Activated CD8-positive, alpha-beta T cell treated with anti-CD3 and anti-CD28 coated beads for 36 hours (primary cell): ENCODE measurements around the gene GEMIN5. TPM values are rescaled to one million over a fixed set of nuclear protein-coding genes. Genes with fewer than 3 reads are reported as not detected.
"Not testable (repeated sequence)": the region's sequence is repeated elsewhere in the genome, so short reads cannot be mapped to it uniquely, and the experiment has no call there.

Source experiments
- ATAC-seq: fragments of 200-7000 bp; cut with Tn5 transposase; one replicate; pipeline ENCODE4 v1.10.0; 2021; ENCODE audit warnings: mild to moderate bottlenecking, moderate library complexity
- CTCF ChIA-PET: fragments of 350-600 bp; sonication (Branson Sonifier 250); formaldehyde crosslinking; loops from one replicate; lab custom pipeline; 2021; ENCODE audit warnings: antibody characterized with exemption; lab: Charles Lee
- POLR2A ChIA-PET: fragments of 350-600 bp; sonication (Branson Sonifier 250); formaldehyde crosslinking; loops from one replicate; lab custom pipeline; 2021; ENCODE audit warnings: antibody characterized with exemption; lab: Charles Lee
- DNase-seq: peaks from one replicate; pipeline ENCODE4 v3.0.0-alpha.2; 2020
- H3K27ac Mint-ChIP-seq: one replicate; pipeline ENCODE4 v1.8.0; 2021; ENCODE audit warnings: mild to moderate bottlenecking, mixed read lengths
- H3K27me3 Mint-ChIP-seq: one replicate; pipeline ENCODE4 v1.8.0; 2021; ENCODE audit warnings: mixed read lengths
- H3K36me3 Mint-ChIP-seq: one replicate; pipeline ENCODE4 v1.8.0; 2021; ENCODE audit warnings: low read depth, mixed read lengths
- H3K4me1 Mint-ChIP-seq: one replicate; pipeline ENCODE4 v1.8.0; 2021; ENCODE audit warnings: low read depth, mixed read lengths
- H3K4me3 Mint-ChIP-seq: one replicate; pipeline ENCODE4 v1.8.0; 2021; ENCODE audit warnings: mild to moderate bottlenecking, moderate library complexity, mixed read lengths
- H3K9me3 Mint-ChIP-seq: one replicate; pipeline ENCODE4 v1.8.0; 2021; ENCODE audit warnings: mixed read lengths
- CTCF ChIP-seq: fragments of 200-600 bp; IDR thresholded peaks from one replicate; pipeline ENCODE4 v1.8.0; 2022; ENCODE audit warnings: antibody characterized with exemption, mild to moderate bottlenecking
- intact Hi-C: fragments of 100-400 bp; cut with micrococcal nuclease; formaldehyde crosslinking; loops from one replicate; pipeline ENCODE4 v1.10.0; 2022
- total RNA-seq, 2 experiments: library from RNA; stranded (reverse); gene quantifications; one replicate each; pipeline ENCODE4 v1.2.3, GENCODE V29; 2021

The GEMIN5 gene
- total RNA-seq, 2 experiments from 2014 or later = 32.1 to 33.0 TPM

- no peak overlapping the region for H3K27ac Mint-ChIP-seq
- H3K27me3 Mint-ChIP-seq = no peaks in the 10 kb centered on the region
- H3K4me1 Mint-ChIP-seq = peaks cover 42% of the 10 kb centered on the region
- CTCF ChIA-PET = interaction anchor here (1.1 to 2.4 kb wide), 3 partner anchors 8 to 84 kb away, joined by 3 to 8 read pairs (median 4); no protein-coding TSS in a partner anchor
- DNase-seq (no peak), ATAC-seq (no peak)
- POLR2A ChIA-PET = no interaction called here
- no peak overlapping the region for H3K4me3 Mint-ChIP-seq
- intact Hi-C loops = no loop called here
- no peaks in the 10 kb centered on the region for H3K9me3 Mint-ChIP-seq
- peaks cover 6% of the 10 kb centered on the region for H3K36me3 Mint-ChIP-seq
- no peak for TF ChIP-seq CTCF
Observed at GRCh38 chr5:154944716-154945115, 6.7 kb upstream of the GEMIN5 start.

GRCh38 chr5:154943527-154943926, 5.5 kb upstream of the GEMIN5 start:
- H3K27ac Mint-ChIP-seq = no peak overlapping the region
- DNase-seq (no peak), ATAC-seq (no peak)
- no peak for TF ChIP-seq CTCF
- ChIA-PET POLR2A (no interaction called here), CTCF (no interaction called here)
- H3K36me3 Mint-ChIP-seq = peaks cover 2% of the 10 kb centered on the region
- intact Hi-C loops = no loop called here
- H3K9me3 Mint-ChIP-seq = no peaks in the 10 kb centered on the region
- no peak overlapping the region for H3K4me3 Mint-ChIP-seq
- H3K27me3 Mint-ChIP-seq = no peaks in the 10 kb centered on the region
- peaks cover 37% of the 10 kb centered on the region for H3K4me1 Mint-ChIP-seq

GRCh38 chr5:154940772-154941620, 3.0 kb upstream of the GEMIN5 start, which contains the start of gene MRPL22:
Gene MRPL22 (plus strand): TSS chr5:154941073. CDS start chr5:154941111, 38 bp downstream.
- intact Hi-C loops = no loop called here
- H3K27ac Mint-ChIP-seq = peak within 1 kb of the TSS; percentile 95
- no peaks in the 10 kb centered on the region for H3K9me3 Mint-ChIP-seq
- CTCF ChIA-PET = no interaction called here
- H3K4me3 Mint-ChIP-seq = peak within 1 kb of the TSS; percentile 91
- peak; percentile 64 for ATAC-seq
- no peaks in the 10 kb centered on the region for H3K27me3 Mint-ChIP-seq
- TF ChIP-seq CTCF = no peak
- POLR2A ChIA-PET = interaction anchor here (0.7 to 1.0 kb wide), 2 partner anchors 10 to 27 kb away, joined by 3 read pairs; no protein-coding TSS in a partner anchor
- peaks cover 42% of the 10 kb centered on the region for H3K4me1 Mint-ChIP-seq
- DNase-seq = peak; percentile 96
- H3K36me3 Mint-ChIP-seq = peaks cover 2% of the 10 kb centered on the region

GRCh38 chr5:154940375-154940771, 2.4 kb upstream of the GEMIN5 start:
- no peak for ATAC-seq

GRCh38 chr5:154939387-154939786, 1.4 kb upstream of the GEMIN5 start:
- H3K9me3 Mint-ChIP-seq, CTCF ChIA-PET, DNase-seq, POLR2A ChIA-PET, ATAC-seq, H3K27me3 Mint-ChIP-seq, H3K27ac Mint-ChIP-seq, intact Hi-C loops: not testable (repeated sequence)
- Mint-ChIP-seq H3K4me1 (peaks cover 55% of the 10 kb centered on the region), H3K36me3 (peaks cover 16% of the 10 kb centered on the region), H3K4me3 (peak overlapping the region; percentile 4)

More at GRCh38 chr5:154940375-154940771, 2.4 kb upstream of the GEMIN5 start:
- Mint-ChIP-seq H3K4me1 (peaks cover 46% of the 10 kb centered on the region), H3K27me3 (no peaks in the 10 kb centered on the region), H3K36me3 (peaks cover 6% of the 10 kb centered on the region), H3K27ac (peak overlapping the region; percentile 95), H3K9me3 (no peaks in the 10 kb centered on the region), H3K4me3 (peak overlapping the region; percentile 91)
- intact Hi-C loops = no loop called here
- peak; percentile 5 for DNase-seq
- POLR2A ChIA-PET = interaction anchor here (1.0 kb wide), 1 partner anchor 9 kb away, joined by 3 read pairs; no protein-coding TSS in a partner anchor
- CTCF ChIA-PET = no interaction called here
- TF ChIP-seq CTCF = no peak
